CD14-positive monocyte (primary cell): ENCODE measurements around the gene NIT1. TPM values are rescaled to one million over a fixed set of nuclear protein-coding genes. Genes with fewer than 3 reads are reported as not detected.

Source experiments
- DNase-seq, 3 donors: peaks; one replicate each; pipeline ENCODE4 v3.0.0-alpha.2; 2011 to 2022
- H2AFZ ChIP-seq: 2 replicates; pipeline ENCODE4 v1.6.0; 2012; ENCODE audit warnings: mild to moderate bottlenecking, low read depth, low read length, inconsistent platforms; ENCODE audit not compliant: insufficient read depth, poor library complexity, severe bottlenecking
- H3K27ac ChIP-seq, 2 donors: 1 replicate in 1 of 2; 2 replicates in 1 of 2; pipeline ENCODE4 v1.5.1; 2012 to 2013; ENCODE audit warnings: low read length in 2 of 2, control low read depth in 1 of 2, inconsistent platforms in 1 of 2, low read depth in 1 of 2, mild to moderate bottlenecking in 1 of 2
- H3K27me3 ChIP-seq, 2 donors: one replicate each; pipeline versions ENCODE4 v1.6.0 to v1.6.1; 2011 to 2013; ENCODE audit warnings: low read length in 2 of 2; ENCODE audit not compliant: control insufficient read depth in 2 of 2, insufficient read depth in 2 of 2
- H3K36me3 ChIP-seq, 2 donors: replicated peaks in 1 of 2; 1 replicate in 1 of 2; 2 replicates in 1 of 2; pipeline versions ENCODE4 v1.5.1 to v1.6.1; 2012 to 2013; ENCODE audit warnings: low read length in 2 of 2, control low read depth in 1 of 2, inconsistent platforms in 1 of 2, mild to moderate bottlenecking in 1 of 2; ENCODE audit not compliant: insufficient read depth in 2 of 2, control insufficient read depth in 1 of 2
- H3K4me1 ChIP-seq, 2 donors: 1 replicate in 1 of 2; 2 replicates in 1 of 2; pipeline versions ENCODE4 v1.5.1 to v1.6.1; 2012 to 2013; ENCODE audit warnings: low read length in 2 of 2, control low read depth in 1 of 2, inconsistent platforms in 1 of 2, mild to moderate bottlenecking in 1 of 2, moderate library complexity in 1 of 2; ENCODE audit not compliant: insufficient read depth in 2 of 2, control insufficient read depth in 1 of 2
- H3K4me2 ChIP-seq: replicated peaks from 2 replicates; pipeline ENCODE3; 2012; ENCODE audit warnings: low read length, moderate library complexity, mild to moderate bottlenecking; ENCODE audit not compliant: poor library complexity, severe bottlenecking; ENCODE audit errors: extremely low read depth
- H3K4me3 ChIP-seq, 3 experiments: fragments of 200-600 bp in 1 of 3; sonication (generic) in 1 of 3; replicated peaks in 1 of 3; 1 replicate in 2 of 3; 2 replicates in 1 of 3; pipeline ENCODE4 v1.5.1; 2011 to 2013; ENCODE audit warnings: low read length in 3 of 3, mild to moderate bottlenecking in 3 of 3, control low read depth in 2 of 3, low read depth in 2 of 3, inconsistent platforms in 1 of 3, moderate library complexity in 1 of 3
- H3K79me2 ChIP-seq: 2 replicates; pipeline ENCODE4 v1.6.0; 2012; ENCODE audit warnings: mild to moderate bottlenecking, control low read depth, inconsistent platforms, low read length, moderate library complexity; ENCODE audit not compliant: insufficient read depth
- H3K9ac ChIP-seq: 2 replicates; pipeline ENCODE4 v1.6.0; 2017; ENCODE audit warnings: low read length, mild to moderate bottlenecking; ENCODE audit not compliant: insufficient read depth, poor library complexity, severe bottlenecking
- H3K9me3 ChIP-seq, 2 donors: replicated peaks in 1 of 2; 1 replicate in 1 of 2; 2 replicates in 1 of 2; pipeline versions ENCODE4 v1.5.1 to v1.6.1; 2012 to 2013; ENCODE audit warnings: low read length in 2 of 2, control low read depth in 1 of 2; ENCODE audit not compliant: control insufficient read depth in 1 of 2, insufficient read depth in 1 of 2
- H4K20me1 ChIP-seq: 2 replicates; pipeline ENCODE4 v1.6.0; 2012; ENCODE audit warnings: mild to moderate bottlenecking, low read length, control low read depth, moderate library complexity; ENCODE audit not compliant: insufficient read depth
- H3K27ac Mint-ChIP-seq, 7 donors: one replicate each; pipeline ENCODE4 v1.8.0; 2020; ENCODE audit warnings: mild to moderate bottlenecking in 7 of 7, mixed read lengths in 7 of 7, moderate library complexity in 6 of 7, inconsistent platforms in 2 of 7
- H3K27me3 Mint-ChIP-seq, 3 donors: one replicate each; pipeline ENCODE4 v1.8.0; 2021 to 2022; ENCODE audit warnings: low read depth in 3 of 3, mild to moderate bottlenecking in 3 of 3, mixed read lengths in 3 of 3, moderate library complexity in 3 of 3, inconsistent platforms in 1 of 3
- H3K36me3 Mint-ChIP-seq, 2 donors: one replicate each; pipeline ENCODE4 v1.8.0; 2020; ENCODE audit warnings: mixed read lengths in 2 of 2, inconsistent platforms in 1 of 2, mild to moderate bottlenecking in 1 of 2
- H3K4me1 Mint-ChIP-seq: one replicate; pipeline ENCODE4 v1.8.0; 2020; ENCODE audit warnings: mild to moderate bottlenecking, mixed read lengths
- H3K4me3 Mint-ChIP-seq, 2 donors: one replicate each; pipeline ENCODE4 v1.8.0; 2020; ENCODE audit warnings: mild to moderate bottlenecking in 2 of 2, mixed read lengths in 2 of 2, moderate library complexity in 1 of 2
- H3K9me3 Mint-ChIP-seq, 7 donors: one replicate each; pipeline ENCODE4 v1.8.0; 2020 to 2022; ENCODE audit warnings: mixed read lengths in 7 of 7, mild to moderate bottlenecking in 6 of 7, moderate library complexity in 6 of 7, inconsistent platforms in 2 of 7
- WGBS: methylation state at CpG from one replicate; pipeline ENCODE4 v1.1.5; 2013; ENCODE audit warnings: missing lambda C conversion rate; ENCODE audit not compliant: insufficient coverage; 5-methylcytosine and 5-hydroxymethylcytosine counted together
- intact Hi-C, 2 donors: fragments of 100-400 bp; cut with micrococcal nuclease; formaldehyde crosslinking; loops; one replicate each; pipeline versions ENCODE4 v1.15.0 to v1.15.1; 2023
- polyA minus RNA-seq: library from RNA; depleted of rRNA, polyadenylated mRNA; stranded (reverse); fragments of >200 nt; gene quantifications from 2 replicates; pipeline ENCODE4 v1.2.3, GENCODE V29; 2012
- polyA plus RNA-seq, 3 donors: library from polyadenylated mRNA; depleted of rRNA in 1 of 3; unstranded in 2 of 3; stranded (reverse) in 1 of 3; fragments of 300-500 nt in 2 of 3; fragments of >200 nt in 1 of 3; fragmentation: Illumina TruSeq in 2 of 3; gene quantifications; 1 replicate in 2 of 3; 2 replicates in 1 of 3; pipeline ENCODE4 v1.2.3, GENCODE V29; 2012 to 2021
- total RNA-seq, 12 experiments: library from RNA in 1 of 12; stranded (reverse) in 1 of 12; fragments of 120-200 nt in 1 of 12; gene quantifications; one replicate each; pipeline ENCODE4 v1.2.4 and lab custom pipeline; 2013 to 2026; ENCODE audit warnings: mixed read lengths in 6 of 12, inconsistent platforms in 1 of 12
- TF ChIP-seq, protein P1 (sequence below): fragments of 200-600 bp; IDR thresholded peaks from one replicate; pipeline ENCODE4 v1.8.0; 2022; ENCODE audit warnings: antibody characterized with exemption, mild to moderate bottlenecking

NIT1 gene
- 54.9 TPM for total RNA-seq (2013)
- polyA plus RNA-seq: 10 to 100 TPM; 28.4 to 84.7 (median 35.7) TPM
- polyA minus RNA-seq: 24.1 and 36.5 TPM in 2 replicates
- 7.6 to 22.6 (median 17.2) reads per million in 11 experiments for total RNA-seq (lab: John Stamatoyannopoulos, UW)

DNA sequence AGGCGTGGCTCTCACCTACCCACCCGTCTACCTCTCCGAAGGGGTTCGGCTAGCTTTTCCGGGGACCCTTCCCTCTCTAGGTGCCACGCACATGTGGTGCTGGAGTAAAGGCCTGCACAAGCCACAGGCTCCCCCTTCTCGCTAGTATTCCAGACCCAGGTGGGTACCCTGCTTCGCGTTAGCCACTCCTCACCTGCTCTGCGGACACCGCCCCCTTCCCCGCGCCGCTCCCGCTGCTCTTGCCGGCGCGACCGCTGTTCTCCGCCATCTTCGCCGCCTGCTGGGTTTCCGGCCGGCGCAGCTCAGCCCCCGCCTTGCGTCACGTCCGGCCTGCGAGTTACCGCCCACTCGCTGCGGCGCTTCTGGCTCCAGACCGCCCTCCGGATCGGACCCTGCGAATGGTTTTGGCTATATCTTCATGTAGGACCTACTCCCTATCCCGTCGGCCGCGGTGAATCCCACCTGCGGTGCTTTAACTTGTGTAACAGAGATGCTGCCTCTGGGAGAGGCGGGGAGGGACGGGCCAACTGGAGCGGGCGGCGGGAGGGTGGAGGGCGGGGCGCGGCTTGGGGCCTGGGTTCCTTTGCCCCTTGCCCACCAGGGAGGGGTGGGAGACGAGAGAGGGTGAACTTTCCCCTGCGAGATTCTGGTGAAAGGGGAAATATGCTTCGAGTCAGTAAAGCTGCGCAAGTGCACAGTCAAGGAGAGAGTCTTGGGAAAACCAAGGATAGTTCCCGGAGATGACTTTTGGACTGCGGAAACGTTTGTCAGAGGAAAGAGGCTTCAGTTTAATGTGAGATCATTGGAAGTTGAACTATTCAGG, at the start of gene NIT1, which contains the start of gene PFDN2:
Gene NIT1, plus strand, starts transcription at position 347 of the 823 bp plus-strand sequence. Its CDS starts 72 bp downstream, at position 419.
Gene PFDN2, minus strand, starts transcription at position 279 of the 823 bp plus-strand sequence. Its CDS starts 11 bp downstream, at position 268.
- Mint-ChIP-seq H3K4me3 (peak within 1 kb of the TSS; percentile 90 to 95), H3K9me3 (peaks cover 0 to under 1% (median 0%) of the 10 kb centered on the region in 7 donors), H3K4me1 (peaks cover 90% of the 10 kb centered on the region), H3K36me3 (peaks cover 23 to 40% of the 10 kb centered on the region in 2 donors), H3K27ac (peak within 1 kb of the TSS; percentile 89 to 98 (median 94)), H3K27me3 (no peaks in the 10 kb centered on the region)
- TF ChIP-seq, protein P1, sequence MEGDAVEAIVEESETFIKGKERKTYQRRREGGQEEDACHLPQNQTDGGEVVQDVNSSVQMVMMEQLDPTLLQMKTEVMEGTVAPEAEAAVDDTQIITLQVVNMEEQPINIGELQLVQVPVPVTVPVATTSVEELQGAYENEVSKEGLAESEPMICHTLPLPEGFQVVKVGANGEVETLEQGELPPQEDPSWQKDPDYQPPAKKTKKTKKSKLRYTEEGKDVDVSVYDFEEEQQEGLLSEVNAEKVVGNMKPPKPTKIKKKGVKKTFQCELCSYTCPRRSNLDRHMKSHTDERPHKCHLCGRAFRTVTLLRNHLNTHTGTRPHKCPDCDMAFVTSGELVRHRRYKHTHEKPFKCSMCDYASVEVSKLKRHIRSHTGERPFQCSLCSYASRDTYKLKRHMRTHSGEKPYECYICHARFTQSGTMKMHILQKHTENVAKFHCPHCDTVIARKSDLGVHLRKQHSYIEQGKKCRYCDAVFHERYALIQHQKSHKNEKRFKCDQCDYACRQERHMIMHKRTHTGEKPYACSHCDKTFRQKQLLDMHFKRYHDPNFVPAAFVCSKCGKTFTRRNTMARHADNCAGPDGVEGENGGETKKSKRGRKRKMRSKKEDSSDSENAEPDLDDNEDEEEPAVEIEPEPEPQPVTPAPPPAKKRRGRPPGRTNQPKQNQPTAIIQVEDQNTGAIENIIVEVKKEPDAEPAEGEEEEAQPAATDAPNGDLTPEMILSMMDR: no peak
- intact Hi-C loops: loop anchor here in 1 of 2 donors (2.0 to 5.0 kb wide), 3 partner anchors 15 to 51 kb away; partner anchors contain the start of genes ARHGAP30, DEDD and UFC1
- Histone ChIP-seq H2AFZ (peak within 1 kb of the TSS; percentile 95), H3K27ac (peak within 1 kb of the TSS; percentile 89 to 99), H3K9ac (peak within 1 kb of the TSS; percentile 96), H3K4me2 (peak within 1 kb of the TSS; percentile 97), H3K36me3 (peaks cover 18 to 27% of the 10 kb centered on the region in 2 donors), H3K9me3 (no peaks in the 10 kb centered on the region), H3K4me1 (peaks cover 72 to 92% of the 10 kb centered on the region in 2 donors), H3K4me3 (peak within 1 kb of the TSS; percentile 71 to 100 (median 86)), H3K79me2 (peaks cover 79% of the 10 kb centered on the region), H3K27me3 (no peaks in the 10 kb centered on the region), H4K20me1 (peaks cover 40% of the 10 kb centered on the region)
- WGBS: under 1% methylated on average over 52 of the region's 58 CpGs
- peak; percentile 77 to 80 (median 78) for DNase-seq
